ENCODE measurements around the gene VKORC1.

The VKORC1 gene

GRCh38 chr16:31083556-31083955 lies 11.0 kb downstream of the VKORC1 start:
- no peak for DNase-seq (ENCODE audit: extremely low spot score)
- ChIA-PET POLR2A (interaction anchor here (1.2 kb wide), 1 partner anchor 34 kb away, joined by 5 read pairs; the partner anchor contains the start of gene KAT8), CTCF (interaction anchor here (1.1 kb wide), 1 partner anchor 17 kb away, joined by 3 read pairs; no protein-coding TSS in a partner anchor)

GRCh38 chr16:31083081-31083480 lies 11.5 kb downstream of the VKORC1 start:
- CTCF ChIA-PET, result no interaction called here

More at GRCh38 chr16:31083556-31083955, 11.0 kb downstream of the VKORC1 start:
- TF ChIP-seq CTCF (IDR thresholded peaks at IDR 0.05; ENCODE audit: control extremely low read depth, extremely low read depth, low read depth, missing control alignments), result no peak

GRCh38 chr16:31082368-31083045 lies 12.1 kb downstream of the VKORC1 start:
- CTCF ChIA-PET, result no interaction called here
- POLR2A ChIA-PET, result no interaction called here
- TF ChIP-seq CTCF (IDR thresholded peaks at IDR 0.05; ENCODE audit: control extremely low read depth, extremely low read depth, low read depth, missing control alignments), result no peak
- no peak for DNase-seq (ENCODE audit: extremely low spot score)

More at GRCh38 chr16:31083081-31083480, 11.5 kb downstream of the VKORC1 start:
- TF ChIP-seq CTCF (IDR thresholded peaks at IDR 0.05; ENCODE audit: control extremely low read depth, extremely low read depth, low read depth, missing control alignments), result no peak
- no peak for DNase-seq (ENCODE audit: extremely low spot score)
- POLR2A ChIA-PET, result no interaction called here

- POLR2A ChIA-PET, result no interaction called here
- TF ChIP-seq CTCF (IDR thresholded peaks at IDR 0.05; ENCODE audit: control extremely low read depth, extremely low read depth, low read depth, missing control alignments), result no peak
- no peak for DNase-seq (ENCODE audit: extremely low spot score)
- CTCF ChIA-PET, result no interaction called here
Measured at GRCh38 chr16:31081428-31082351, 12.9 kb downstream of the VKORC1 start.

GRCh38 chr16:31080756-31081419 lies 13.7 kb downstream of the VKORC1 start:
- CTCF ChIA-PET, result no interaction called here
- no peak for TF ChIP-seq CTCF (IDR thresholded peaks at IDR 0.05; ENCODE audit: control extremely low read depth, extremely low read depth, low read depth, missing control alignments)
- no peak for DNase-seq (ENCODE audit: extremely low spot score)
- POLR2A ChIA-PET, result no interaction called here

GRCh38 chr16:31080035-31080629 lies 14.5 kb downstream of the VKORC1 start:
- DNase-seq (ENCODE audit: extremely low spot score), result no peak
- CTCF ChIA-PET, result no interaction called here
- no peak for TF ChIP-seq CTCF (IDR thresholded peaks at IDR 0.05; ENCODE audit: control extremely low read depth, extremely low read depth, low read depth, missing control alignments)
- POLR2A ChIA-PET, result no interaction called here
